GM10248 (cell line): ENCODE results near the gene CDKN2AIP.

Experiments used
- CTCF ChIA-PET: fragments of 300-600 bp; sonication (Branson Sonifier 250); formaldehyde crosslinking; extraction: SDS; loops from one replicate; lab custom pipeline; 2021; ENCODE audit warnings: antibody characterized with exemption; lab: Yijun Ruan, JAX
- POLR2A ChIA-PET: fragments of 350-650 bp; sonication (Branson Sonifier 250); formaldehyde crosslinking; extraction: SDS; loops from one replicate; lab custom pipeline; 2020; ENCODE audit warnings: antibody characterized with exemption; lab: Yijun Ruan, JAX
- DNase-seq: peaks from one replicate; pipeline ENCODE4 v3.0.0; 2012; ENCODE audit errors: extremely low spot score
- CTCF ChIP-seq: IDR thresholded peaks from 2 replicates; pipeline ENCODE4 v1.5.1; 2012; ENCODE audit warnings: mild to moderate bottlenecking, low read depth; ENCODE audit errors: extremely low read depth, missing control alignments, control extremely low read depth

The CDKN2AIP gene

GRCh38 chr4:183444214-183445096, at the start of gene CDKN2AIP:
Gene CDKN2AIP, plus strand, starts transcription at chr4:183444636. Its CDS starts 162 bp downstream, at chr4:183444798.
- TF ChIP-seq CTCF: no peak
- ChIA-PET CTCF (interaction anchor here (0.8 to 1.7 kb wide), 7 partner anchors 9 to 245 kb away, joined by 3 to 6 read pairs (median 3); no protein-coding TSS in a partner anchor), POLR2A (interaction anchor here (0.5 to 1.4 kb wide), 2 partner anchors 17 to 984 kb away, joined by 3 read pairs; no protein-coding TSS in a partner anchor)
- DNase-seq: peak; percentile 92

GRCh38 chr4:183395395-183395794, 49.0 kb upstream of the CDKN2AIP start:
- DNase-seq: no peak
- CTCF ChIA-PET: interaction anchor here (0.8 kb wide), 1 partner anchor 22 kb away, joined by 3 read pairs; no protein-coding TSS in a partner anchor
- TF ChIP-seq CTCF: no peak
- POLR2A ChIA-PET: no interaction called here

GRCh38 chr4:183396227-183396637, 48.2 kb upstream of the CDKN2AIP start:
- DNase-seq: no peak
- ChIA-PET CTCF (interaction anchor here (1.2 to 1.7 kb wide), 2 partner anchors 11 to 47 kb away, joined by 3 to 7 read pairs; no protein-coding TSS in a partner anchor), POLR2A (no interaction called here)
- no peak for TF ChIP-seq CTCF

GRCh38 chr4:183397741-183398297, 46.6 kb upstream of the CDKN2AIP start:
- POLR2A ChIA-PET: no interaction called here
- CTCF ChIA-PET: interaction anchor here (0.6 to 1.8 kb wide), 5 partner anchors 10 to 106 kb away, joined by 3 to 5 read pairs (median 3); no protein-coding TSS in a partner anchor
- TF ChIP-seq CTCF: no peak
- DNase-seq: no peak

- POLR2A ChIA-PET: no interaction called here
- CTCF ChIA-PET: interaction anchor here (0.6 to 1.8 kb wide), 7 partner anchors 9 to 137 kb away, joined by 3 to 6 read pairs (median 4); no protein-coding TSS in a partner anchor
- TF ChIP-seq CTCF: peak; percentile 70
- DNase-seq: peak; percentile 78
These were observed 45.9 kb upstream of the CDKN2AIP start for GRCh38 chr4:183398298-183399125.

GRCh38 chr4:183399126-183399522, 45.3 kb upstream of the CDKN2AIP start:
- POLR2A ChIA-PET: no interaction called here
- CTCF ChIA-PET: interaction anchor here (1.2 to 1.8 kb wide), 5 partner anchors 10 to 137 kb away, joined by 3 to 6 read pairs (median 5); no protein-coding TSS in a partner anchor
- no peak for DNase-seq
- TF ChIP-seq CTCF: no peak
